Esophagus mucosa (tissue), 1 donor: ENCODE measurements around the gene ZNF587. TPM values are rescaled to one million over a fixed set of nuclear protein-coding genes. Genes with fewer than 3 reads are reported as not detected.
A peak's percentile ranks its signal among the peaks of the same experiment; 100 is the strongest.
"Not testable (repeated sequence)": the region's sequence is repeated elsewhere in the genome, so short reads cannot be mapped to it uniquely, and the experiment has no call there.

Source experiments
- ATAC-seq: fragments of 200-7000 bp; cut with Tn5 transposase; one replicate; pipeline ENCODE4 v1.9.1; 2020
- total RNA-seq: library from RNA; stranded (reverse); gene quantifications from one replicate; pipeline ENCODE4 v1.2.4, GENCODE V29; 2023
- donor health status: DM: yes; HTN: yes; CAD: no.

The ZNF587 gene
- total RNA-seq, 1 donor from 2014 or later: 16.3 TPM

DNA sequence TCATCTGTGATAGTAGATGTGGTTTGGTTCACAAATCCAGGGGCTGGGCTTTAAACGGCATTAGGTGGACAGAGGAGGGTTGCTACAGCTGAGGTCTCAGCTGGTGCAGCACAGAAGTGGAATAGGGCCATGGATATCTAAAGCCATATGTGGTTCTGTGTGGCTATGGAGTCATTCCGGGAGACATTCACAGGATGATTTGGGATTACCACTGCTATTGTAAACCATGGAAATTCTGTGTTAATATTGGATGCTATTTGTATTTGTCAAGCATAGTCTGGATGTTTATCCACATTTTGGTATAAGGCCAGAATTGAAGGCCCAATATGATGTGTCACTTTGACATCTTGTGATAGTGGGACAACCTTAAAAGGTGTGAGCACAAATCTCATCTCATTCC is 26.5 kb upstream of the ZNF587 start:
- not testable (repeated sequence) for ATAC-seq

DNA sequence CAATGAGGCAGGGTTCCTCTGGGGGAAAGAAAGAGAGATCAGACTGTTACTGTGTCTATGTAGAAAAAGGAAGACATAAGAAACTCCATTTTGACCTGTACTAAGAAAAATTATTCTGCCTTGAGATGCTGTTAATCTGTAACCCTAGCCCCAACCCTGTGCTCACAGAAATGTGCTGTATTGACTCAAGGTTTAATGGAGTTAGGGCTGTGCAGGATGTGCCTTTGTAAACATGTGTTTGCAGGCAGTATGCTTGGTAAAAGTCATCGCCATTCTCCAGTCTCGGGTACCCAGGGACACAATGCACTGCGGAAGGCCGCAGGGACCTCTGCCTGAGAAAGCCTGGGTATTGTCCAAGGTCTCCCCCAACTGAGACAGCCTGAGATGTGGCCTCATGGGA is 26.1 kb upstream of the ZNF587 start:
- not testable (repeated sequence) for ATAC-seq

DNA sequence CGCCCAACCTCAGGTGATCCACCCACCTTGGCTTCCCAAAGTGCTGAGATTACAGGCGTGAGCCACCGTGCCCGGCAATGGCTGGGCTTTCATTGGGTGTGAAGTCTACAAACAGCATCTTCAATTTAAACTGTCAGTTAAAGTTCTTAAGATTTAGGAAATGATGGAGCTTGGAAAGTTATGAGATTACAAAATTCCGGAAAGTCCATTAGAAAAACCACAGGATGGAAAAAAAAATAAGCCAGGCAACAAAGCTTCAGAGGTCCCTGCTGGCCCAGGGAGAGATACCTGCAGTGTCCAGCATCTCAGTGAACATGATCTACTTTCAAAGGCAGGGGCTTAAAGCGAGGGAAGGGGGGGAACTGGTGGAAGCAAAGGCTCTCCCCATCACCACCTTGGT is 24.1 kb upstream of the ZNF587 start:
- ATAC-seq: no peak

DNA sequence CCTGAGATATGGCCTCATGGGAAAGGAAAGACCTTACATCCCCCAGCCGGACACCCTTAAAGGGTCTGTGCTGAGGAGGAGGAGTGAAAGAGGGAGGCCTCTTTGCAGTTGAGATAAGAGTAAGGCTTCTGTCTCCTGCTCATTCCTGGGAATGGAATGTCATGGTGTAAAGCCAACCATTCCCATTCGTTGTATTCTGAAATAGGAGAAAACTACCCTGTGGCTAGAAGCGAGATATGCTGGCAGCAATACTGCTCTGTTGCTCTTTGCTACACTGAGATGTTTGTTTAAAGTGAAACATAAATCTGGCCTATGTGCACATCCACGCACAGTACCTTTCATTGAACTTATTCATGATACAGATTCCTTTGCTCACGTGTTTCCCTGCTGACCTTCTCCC is 20.3 kb upstream of the ZNF587 start:
- no peak for ATAC-seq

DNA sequence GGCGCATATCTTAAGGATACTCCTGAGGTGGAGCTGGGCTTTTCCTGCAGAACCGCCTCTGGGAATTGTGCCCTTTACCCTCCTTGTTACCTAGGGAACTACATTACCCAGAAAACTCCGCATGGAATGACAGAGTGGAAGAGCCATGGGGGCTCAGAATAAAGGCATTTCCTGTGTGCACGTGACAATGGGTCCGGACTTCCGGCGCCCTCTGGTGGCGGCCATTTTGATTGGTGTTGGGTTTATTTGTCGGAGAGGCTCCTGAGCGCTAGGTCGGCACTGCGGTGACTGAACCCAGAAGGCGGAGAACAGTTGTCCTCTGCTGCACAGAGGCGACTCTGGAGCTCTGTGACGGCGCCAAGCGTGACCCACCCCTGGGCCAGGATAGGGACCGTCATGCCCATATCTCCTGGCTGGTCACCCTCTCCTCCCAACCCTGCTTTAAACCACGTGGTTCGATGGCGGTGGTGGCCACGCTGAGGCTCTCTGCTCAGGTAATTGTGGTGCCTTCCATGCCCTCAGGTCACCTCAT is 19.5 kb upstream of the ZNF587 start, which contains the start of gene ZNF587B:
Gene ZNF587B, plus strand, starts transcription at position 229 of the 532 bp plus-strand sequence. Its CDS starts 230 bp downstream, at position 459.
- ATAC-seq: peak; percentile 53

DNA sequence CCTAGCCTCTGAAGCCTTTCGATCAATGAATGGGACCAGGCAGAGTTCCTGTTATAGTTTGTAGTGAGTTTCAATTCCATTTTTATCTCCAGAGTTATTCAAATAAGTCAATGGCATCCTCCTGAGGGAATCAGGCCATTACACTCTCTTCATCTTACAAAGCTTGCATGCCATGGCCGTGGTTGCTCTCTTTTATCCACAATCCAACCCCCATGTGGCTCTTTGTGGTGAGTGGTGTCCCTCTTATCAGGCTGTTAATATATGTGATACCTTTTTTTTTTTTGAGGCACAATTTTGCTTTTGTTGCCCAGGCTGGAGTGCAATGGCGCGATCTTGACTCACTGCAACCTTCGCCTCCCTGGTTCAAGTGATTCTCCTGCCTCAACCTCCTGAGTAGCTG is 12.7 kb upstream of the ZNF587 start:
- not testable (repeated sequence) for ATAC-seq

DNA sequence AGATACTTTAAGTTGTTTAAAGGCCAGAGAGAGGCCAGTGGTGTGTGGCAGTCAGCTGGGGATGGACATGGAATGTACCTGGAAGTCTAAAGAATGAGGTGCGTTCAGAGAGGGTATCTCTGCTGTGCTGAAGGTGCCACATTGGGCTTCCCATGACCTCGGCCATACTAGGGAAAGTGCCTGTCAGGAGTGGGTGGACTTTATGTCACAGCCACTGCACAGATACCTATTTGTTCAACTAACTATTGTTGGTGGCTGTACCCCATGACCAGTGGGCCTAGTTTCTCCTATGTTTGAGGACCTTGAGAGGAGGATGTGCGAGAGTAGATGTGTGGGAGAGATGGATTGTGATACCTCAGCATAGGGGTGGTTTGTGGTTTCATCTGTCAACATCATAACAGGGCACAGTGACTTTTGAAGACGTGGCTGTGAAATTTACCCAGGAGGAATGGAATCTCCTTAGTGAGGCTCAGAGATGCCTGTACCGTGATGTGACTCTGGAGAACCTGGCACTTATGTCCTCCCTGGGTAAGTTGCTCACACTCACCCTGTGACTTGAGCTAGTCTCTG is 11.0 kb upstream of the ZNF587 start:
- ATAC-seq: not testable (repeated sequence)

DNA sequence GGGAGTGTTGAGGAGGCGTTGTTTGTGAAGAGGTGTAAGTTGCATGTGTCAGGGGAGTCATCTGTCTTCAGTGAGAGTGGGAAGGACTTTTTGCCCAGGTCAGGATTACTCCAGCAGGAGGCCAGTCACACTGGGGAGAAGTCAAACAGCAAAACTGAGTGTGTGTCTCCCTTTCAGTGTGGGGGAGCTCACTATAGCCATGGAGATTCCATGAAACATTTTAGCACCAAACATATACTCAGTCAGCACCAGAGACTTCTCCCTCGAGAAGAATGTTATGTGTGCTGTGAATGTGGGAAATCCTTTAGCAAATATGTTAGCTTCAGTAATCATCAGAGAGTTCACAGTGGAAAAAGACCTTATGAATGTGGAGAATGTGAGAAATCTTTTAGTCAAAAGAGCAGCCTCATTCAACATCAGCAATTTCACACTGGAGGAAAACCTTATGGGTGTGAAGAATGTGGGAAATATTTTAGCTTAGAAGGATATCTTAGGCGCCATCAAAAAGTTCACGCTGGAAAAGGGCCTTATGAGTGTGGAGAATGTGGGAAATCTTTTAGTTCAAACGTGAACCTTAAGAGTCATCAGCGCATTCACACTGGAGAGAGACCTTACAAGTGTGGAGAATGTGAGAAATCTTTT is 8.4 kb upstream of the ZNF587 start:
- ATAC-seq: no peak

DNA sequence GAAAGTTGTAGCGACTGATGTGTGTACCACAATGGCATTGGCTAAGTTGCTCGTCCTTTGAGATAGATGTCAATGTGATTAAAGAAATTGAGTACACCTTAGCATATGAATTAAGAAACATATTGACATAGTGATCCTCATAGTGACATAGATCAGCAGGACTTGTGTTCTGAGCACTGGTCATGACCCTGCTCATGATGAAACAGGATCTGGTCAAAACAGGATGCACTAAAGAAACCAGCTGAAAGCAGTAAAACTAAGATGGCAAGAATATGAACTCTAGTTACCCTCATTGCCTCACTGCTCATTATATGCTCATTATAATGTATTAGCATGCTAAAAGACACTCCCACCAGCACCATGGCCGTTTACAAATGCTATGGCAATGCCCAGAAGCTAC is 2.5 kb upstream of the ZNF587 start:
- not testable (repeated sequence) for ATAC-seq

DNA sequence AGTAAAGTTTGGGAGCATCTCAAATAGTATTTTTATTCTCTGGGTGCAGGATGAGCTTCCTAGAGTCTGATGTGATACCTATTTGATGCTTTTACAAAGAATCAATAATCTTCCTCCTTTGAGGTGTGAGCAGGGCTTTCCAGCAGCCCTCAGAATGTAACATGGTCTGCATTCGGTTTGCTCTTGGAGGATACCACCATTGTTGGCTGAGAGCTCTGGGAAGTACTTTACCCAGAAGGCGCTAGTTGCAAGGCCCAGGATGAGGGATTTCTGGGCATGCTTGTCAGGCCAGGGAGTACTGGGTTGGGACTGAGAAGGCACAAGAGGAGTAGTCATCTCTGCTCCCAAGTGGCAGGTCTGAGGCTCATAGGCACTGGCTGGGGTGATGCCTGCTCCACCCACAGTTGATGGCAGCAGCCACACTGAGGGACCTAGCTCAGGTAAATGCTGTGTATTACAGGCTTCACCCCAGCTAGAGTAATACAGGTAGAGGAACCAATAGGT is 445 bp upstream of the ZNF587 start:
- ATAC-seq: not testable (repeated sequence)

DNA sequence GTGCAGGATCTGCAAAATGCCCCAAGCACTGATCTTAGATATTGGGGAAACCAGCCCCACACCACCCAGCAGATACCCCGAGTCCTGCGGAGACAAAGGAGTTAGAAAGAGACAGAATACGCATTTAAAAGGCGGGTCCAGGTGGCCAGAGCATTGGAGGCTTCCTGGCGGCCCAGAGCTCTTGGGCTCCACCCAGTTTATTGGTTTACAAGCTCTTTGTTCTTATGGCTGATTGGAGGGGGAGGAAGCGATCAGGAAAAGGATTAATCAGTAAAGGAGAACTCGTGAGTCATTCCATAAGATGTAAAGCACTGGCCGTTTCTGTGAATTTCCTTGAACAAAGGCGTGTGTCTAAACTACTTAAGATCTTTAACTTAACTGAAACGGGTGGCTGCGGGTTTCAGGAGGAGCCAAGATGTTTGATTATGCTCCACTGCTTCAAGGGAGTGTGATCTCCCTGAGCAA is 926 bp downstream of the ZNF587 start:
- peak; percentile 29 for ATAC-seq

DNA sequence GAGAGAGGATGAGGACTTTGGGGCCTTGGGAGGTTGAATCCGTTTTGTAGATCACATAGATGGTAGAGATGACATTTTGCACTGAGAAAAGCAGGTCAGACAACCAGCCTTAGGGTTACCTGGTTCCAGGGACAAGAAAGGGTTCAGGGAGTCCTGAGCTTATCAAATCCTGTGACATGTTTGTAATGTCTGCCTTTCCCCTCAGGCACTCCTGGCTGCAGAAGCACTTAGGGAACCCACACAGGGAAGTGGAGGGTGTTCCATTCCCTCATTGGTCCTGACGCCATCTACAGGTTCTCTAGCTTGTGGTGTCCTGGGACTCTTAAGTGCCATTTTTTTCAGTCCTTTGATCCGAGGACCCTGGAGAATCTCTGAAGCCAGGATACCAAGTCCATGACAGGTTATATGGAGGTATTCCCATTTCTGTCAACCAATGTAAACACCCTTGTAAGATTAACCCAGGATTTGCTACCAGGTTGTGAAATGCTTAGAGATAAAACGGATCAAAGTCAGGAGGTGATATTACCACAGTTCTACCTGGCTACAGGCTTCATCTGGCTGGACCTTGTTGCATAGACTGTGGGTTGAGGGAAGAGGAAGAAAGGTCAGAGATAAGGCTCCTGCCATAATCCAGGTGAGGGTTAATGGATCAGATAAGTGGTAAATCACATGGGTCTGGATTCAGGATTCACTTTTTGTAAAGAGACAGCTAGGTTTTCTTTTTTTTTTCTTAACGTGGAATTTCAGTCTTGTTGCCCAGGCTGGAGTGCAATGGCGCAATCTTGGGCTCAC is 2.3 kb downstream of the ZNF587 start:
- ATAC-seq: not testable (repeated sequence)

DNA sequence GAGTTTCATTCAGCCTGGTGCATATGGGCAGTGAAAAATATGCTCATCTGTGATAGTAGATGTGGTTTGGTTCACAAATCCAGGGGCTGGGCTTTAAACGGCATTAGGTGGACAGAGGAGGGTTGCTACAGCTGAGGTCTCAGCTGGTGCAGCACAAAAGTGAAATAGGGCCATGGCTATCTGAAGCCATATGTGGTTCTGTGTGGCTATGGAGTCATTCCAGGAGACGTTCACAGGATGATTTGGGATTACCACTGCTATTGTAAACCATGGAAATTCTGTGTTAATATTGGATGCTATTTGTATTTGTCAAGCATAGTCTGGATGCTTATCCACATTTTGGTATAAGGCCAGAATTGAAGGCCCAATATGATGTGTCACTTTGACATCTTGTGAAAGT is 4.5 kb downstream of the ZNF587 start:
- ATAC-seq: not testable (repeated sequence)

DNA sequence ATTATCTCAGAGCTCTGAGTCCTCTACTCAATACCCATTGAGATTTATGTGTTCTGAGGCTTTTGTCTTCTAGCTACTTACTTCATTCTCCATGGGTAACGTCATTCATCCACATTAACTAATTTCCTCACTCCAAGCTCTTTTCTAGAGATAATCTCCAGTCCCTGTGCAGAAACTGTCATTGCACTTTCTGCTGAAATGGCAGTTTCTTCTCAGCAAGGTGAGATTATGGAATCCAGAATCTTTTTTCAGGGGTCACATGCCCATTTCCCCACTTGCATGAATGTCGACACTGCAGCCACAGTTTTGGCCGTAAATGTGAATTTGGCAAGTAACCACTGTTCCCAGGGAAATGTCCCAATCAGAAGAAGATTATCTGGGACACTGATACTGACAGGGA is 12.7 kb downstream of the ZNF587 start:
- not testable (repeated sequence) for ATAC-seq

DNA sequence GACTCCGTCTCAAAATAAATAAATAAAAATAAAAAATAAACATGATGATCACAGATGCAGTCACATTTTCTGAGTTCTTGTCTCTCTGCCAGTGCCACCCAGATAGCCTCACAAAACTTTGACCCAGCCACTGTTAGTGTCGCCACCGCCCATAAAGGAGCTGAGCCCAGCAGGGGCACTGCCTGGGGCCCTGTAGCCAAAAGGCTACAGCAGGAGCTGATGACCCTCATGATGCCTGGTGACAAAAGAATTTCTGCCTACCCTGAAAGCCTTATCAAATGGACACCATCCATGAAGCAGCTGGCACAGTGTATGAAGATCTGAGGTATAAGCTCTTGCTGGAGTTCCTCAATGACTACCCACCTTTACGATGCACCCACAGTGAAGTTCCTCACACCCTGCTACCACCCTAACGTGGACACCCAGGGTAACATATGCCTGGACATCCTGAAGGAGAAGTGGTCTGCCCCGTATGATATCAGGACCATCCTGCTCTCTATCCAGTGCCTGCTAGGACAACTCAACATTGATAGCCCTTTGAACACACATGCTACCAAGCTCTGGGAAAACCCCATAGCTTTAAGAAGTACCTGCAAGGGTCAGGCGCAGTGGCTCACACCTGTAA is 18.3 kb downstream of the ZNF587 start:
- peak; percentile 17 for ATAC-seq

DNA sequence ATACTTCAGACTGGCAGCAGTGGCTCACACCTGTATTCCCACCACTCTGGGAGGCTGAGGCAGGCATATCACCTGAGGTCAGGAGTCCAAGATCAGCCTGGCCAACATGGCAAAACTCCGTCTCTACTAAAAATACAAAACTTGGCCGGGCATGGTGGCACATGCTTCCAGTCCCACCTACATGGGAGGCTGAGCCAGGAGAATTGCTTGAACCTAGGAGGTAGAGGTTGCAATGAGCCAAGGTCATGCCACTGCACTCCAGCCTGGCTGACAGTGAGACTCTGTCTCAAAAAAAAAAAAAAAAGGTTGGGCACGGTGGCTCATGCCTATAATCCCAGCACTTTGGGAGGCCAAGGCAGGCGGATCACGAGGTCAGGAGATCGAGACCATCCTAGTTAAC is 20.0 kb downstream of the ZNF587 start:
- ATAC-seq: not testable (repeated sequence)

DNA sequence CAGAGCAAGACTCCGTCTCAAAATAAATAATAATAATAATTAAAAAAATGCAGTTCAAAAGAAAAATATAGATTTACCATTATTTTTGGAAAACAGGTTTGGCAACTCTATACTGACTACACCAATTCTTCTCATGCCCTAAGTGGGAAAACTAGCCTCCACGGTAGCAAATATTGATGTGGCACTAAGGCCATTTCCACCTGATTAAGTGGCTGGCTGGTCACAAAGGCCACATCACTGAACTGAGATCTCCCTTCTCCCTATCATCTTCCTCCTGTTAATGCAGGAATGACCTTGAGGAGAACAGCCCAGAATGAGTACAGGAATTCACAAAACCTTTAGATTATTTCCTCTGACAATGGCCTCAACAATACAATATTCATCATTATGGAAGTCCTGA is 20.6 kb downstream of the ZNF587 start:
- no peak for ATAC-seq

DNA sequence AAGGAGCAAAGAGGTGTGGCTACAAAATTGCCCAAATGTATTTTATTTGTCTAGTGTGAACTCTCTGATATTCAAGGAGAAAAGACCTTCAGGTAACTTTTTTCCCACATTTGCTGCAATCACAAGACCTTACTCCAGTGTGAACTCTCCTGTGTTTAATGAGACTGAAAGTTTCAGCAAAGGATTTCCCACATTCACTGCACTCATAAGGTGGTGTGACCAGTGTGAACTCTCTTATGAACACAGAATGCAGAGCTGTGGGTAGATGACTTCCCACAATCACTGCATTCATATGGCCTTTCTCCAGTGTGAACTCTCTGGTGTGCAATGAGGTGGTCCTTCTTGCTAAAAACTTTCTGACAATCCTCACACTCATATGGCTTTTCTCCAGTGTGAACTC is 22.8 kb downstream of the ZNF587 start:
- no peak for ATAC-seq

DNA sequence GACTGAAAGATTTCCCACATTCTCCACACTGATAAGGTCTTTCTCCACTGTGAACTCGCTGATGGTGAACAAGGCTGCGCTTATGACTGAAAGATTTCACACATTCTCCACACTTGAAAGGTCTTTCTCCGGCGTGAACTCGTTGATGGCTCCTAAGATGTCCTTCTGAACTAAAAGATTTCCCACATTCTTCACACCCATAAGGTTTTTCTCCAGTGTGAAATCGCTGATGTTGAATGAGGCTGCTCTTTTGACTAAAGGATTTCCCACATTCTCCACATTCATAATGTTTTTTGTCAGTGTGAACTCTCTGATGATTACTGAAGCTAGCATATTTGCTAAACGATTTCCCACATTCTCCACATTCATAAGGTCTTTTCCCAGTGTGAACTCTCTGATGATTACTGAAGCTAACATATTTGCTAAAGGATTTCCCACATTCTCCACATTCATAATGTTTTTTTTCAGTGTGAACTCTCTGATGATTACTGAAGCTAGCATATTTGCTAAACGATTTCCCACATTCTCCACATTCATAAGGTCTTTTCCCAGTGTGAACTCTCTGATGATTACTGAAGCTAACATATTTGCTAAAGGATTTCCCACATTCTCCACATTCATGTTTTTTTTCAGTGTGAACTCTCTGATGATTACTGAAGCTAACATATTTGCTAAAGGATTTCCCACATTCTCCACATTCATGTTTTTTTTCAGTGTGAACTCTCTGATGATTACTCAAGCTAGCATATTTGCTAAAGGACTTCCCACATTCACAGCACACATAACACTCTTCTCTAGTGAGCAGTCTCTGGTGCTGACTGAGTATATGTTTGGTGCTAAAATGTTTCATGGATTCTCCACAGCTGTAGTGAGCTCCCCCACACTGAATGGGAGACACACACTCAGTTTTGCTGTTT is 24.5 kb downstream of the ZNF587 start:
- ATAC-seq: not testable (repeated sequence)

DNA sequence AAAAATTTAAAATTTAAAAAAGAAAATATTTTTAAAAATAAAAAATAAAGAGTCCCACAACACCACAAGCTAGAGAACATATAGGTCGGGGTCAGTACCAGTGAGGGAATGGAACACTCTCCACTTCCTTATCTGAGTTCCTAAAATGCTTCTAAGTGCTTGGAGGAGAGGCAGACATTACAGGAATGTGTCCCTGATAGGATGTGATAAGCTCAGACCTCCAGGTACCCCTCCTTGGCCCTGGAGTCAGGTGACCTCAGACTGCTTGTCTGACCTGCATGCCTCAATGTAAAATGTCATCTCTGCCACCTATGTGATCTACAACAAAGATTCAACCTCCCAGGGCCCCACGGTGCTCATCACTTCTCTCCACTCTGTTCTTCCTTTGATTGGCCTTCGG is 36.4 kb downstream of the ZNF587 start:
- no peak for ATAC-seq

DNA sequence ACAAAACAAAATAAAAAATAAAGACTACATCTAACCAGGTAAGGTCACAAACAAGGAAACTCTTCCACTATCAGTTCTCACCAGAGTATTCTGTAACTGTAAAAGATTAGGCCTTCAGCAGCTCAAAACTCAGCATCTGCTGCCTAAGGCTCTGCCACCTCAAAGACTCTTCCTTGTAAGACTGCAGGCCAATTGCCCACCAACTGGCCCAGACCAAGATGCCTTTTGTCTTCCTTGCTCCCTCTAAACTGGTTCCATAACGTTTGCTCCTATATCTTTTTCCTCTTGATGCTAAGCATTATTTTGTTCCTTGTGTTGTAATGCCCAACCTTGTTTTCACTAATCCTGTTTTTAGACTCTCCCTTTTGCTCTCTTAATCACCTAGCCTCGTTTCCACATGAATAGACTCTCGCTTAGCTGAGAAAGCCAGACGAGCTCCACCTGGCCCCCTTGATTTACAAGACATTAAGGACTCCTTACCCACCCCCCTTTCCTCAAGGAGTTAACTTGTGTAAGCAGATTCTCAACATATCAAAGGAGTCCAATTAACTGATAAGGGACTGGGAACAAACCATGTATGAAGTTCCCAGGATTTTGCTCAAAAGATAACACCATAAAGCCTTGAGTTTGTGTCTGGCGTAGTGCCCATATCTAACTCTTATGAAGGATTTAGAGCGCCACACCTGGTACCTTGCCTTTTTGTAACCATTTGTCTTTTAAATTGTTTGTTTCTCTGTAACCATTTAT is 37.7 kb downstream of the ZNF587 start:
- ATAC-seq: peak; percentile 48
